T-helper 1 cell (primary cell): Measurements from ENCODE around the gene CYP11A1.
"Not testable (repeated sequence)": the region's sequence is repeated elsewhere in the genome, so short reads cannot be mapped to it uniquely, and the experiment has no call there.

Experiments
- DNase-seq, 5 donors: peaks; one replicate each; pipeline ENCODE4 v3.0.0-alpha.2; 2012 to 2020

CYP11A1 gene

GRCh38 chr15:74400313-74400860 is 32.9 kb upstream of the CYP11A1 start:
- peak in 1 of 5 donors; percentile 66 for DNase-seq

GRCh38 chr15:74399511-74400312 is 32.3 kb upstream of the CYP11A1 start:
- peak in 1 of 5 donors; percentile 82 for DNase-seq

GRCh38 chr15:74399100-74399499 is 31.7 kb upstream of the CYP11A1 start:
- no peak for DNase-seq

- no peak for DNase-seq
These were observed 30.7 kb upstream of the CYP11A1 start for GRCh38 chr15:74398183-74398582.

- no peak for DNase-seq
These were observed 30.0 kb upstream of the CYP11A1 start for GRCh38 chr15:74397239-74398068.

- DNase-seq = no peak
These were observed 29.2 kb upstream of the CYP11A1 start for GRCh38 chr15:74396445-74397238.

GRCh38 chr15:74396146-74396438 is 28.6 kb upstream of the CYP11A1 start:
- DNase-seq = no peak

- no peak for DNase-seq
These were observed 28.1 kb upstream of the CYP11A1 start for GRCh38 chr15:74395319-74396145.

- no peak for DNase-seq
These were observed 26.8 kb upstream of the CYP11A1 start for GRCh38 chr15:74394090-74394846.

- DNase-seq = no peak
These were observed 26.0 kb upstream of the CYP11A1 start for GRCh38 chr15:74393423-74393822.

- DNase-seq = no peak
These were observed 25.5 kb upstream of the CYP11A1 start for GRCh38 chr15:74392902-74393301.

GRCh38 chr15:74392451-74392830 is 25.0 kb upstream of the CYP11A1 start:
- DNase-seq = no peak

- DNase-seq = no peak
These were observed 24.4 kb upstream of the CYP11A1 start for GRCh38 chr15:74391582-74392450.

GRCh38 chr15:74390647-74391288 is 23.3 kb upstream of the CYP11A1 start:
- DNase-seq = no peak

- not testable (repeated sequence) for DNase-seq
These were observed 22.7 kb upstream of the CYP11A1 start for GRCh38 chr15:74390049-74390646.

- no peak for DNase-seq
These were observed 22.0 kb upstream of the CYP11A1 start for GRCh38 chr15:74389241-74390048.

- DNase-seq = no peak
These were observed 21.0 kb upstream of the CYP11A1 start for GRCh38 chr15:74388363-74388951.
